IMR-90 (cell line): ENCODE results near the gene CLCN6.

Source experiments
- BHLHE40 ChIP-seq: fragments of 150-350 bp; IDR thresholded peaks from 2 replicates; pipeline ENCODE4 v1.6.1; 2016; ENCODE audit warnings: mild to moderate bottlenecking, low read depth, low read length
- CTCF ChIP-seq: conservative IDR thresholded peaks from 2 replicates; pipeline ENCODE4 v1.5.1; 2012; ENCODE audit warnings: mild to moderate bottlenecking, low read depth, low read length, improper control_type of control experiment
- RFX5 ChIP-seq: IDR thresholded peaks from 2 replicates; pipeline ENCODE4 v1.8.0; 2012; ENCODE audit warnings: low read depth, mild to moderate bottlenecking, low read length, moderate library complexity

- TF ChIP-seq RFX5 (no peak), CTCF (no peak), BHLHE40 (no peak)
Observed at GRCh38 chr1:11833497-11833896, 27.5 kb downstream of the CLCN6 start.
